PC-9 (cell line): ENCODE measurements around the gene AADACL4. TPM values are rescaled to one million over a fixed set of nuclear protein-coding genes. Genes with fewer than 3 reads are reported as not detected.

Experiments used
- BruUV-seq: library from RNA; stranded (reverse); fragments of 400-500 nt; replicated peaks from 2 replicates; lab custom pipeline; 2021; lab: Mats Ljungman, UMichigan
- CTCF ChIA-PET: fragments of 300-600 bp; sonication (Branson Sonifier 250); formaldehyde crosslinking; loops from one replicate; lab custom pipeline; 2022; ENCODE audit warnings: antibody characterized with exemption; lab: Charles Lee
- POLR2A ChIA-PET: fragments of 300-600 bp; sonication (Branson Sonifier 250); formaldehyde crosslinking; loops from one replicate; lab custom pipeline; 2022; ENCODE audit warnings: antibody characterized with exemption; ENCODE audit not compliant: unreplicated experiment; lab: Charles Lee
- DNase-seq, 2 experiments: peaks; one replicate each; pipeline versions ENCODE4 v3.0.0 to v3.0.0-alpha.2; 2015 to 2022; ENCODE audit warnings: mixed read lengths in 1 of 2
- H2AFZ ChIP-seq: fragments of 200-600 bp; sonication (generic); 2 replicates; pipeline ENCODE4 v1.8.1; 2017; ENCODE audit warnings: antibody characterized with exemption
- H3F3A ChIP-seq: fragments of 200-600 bp; sonication (generic); 2 replicates; pipeline ENCODE4 v1.8.1; 2017; ENCODE audit warnings: antibody characterized with exemption, mild to moderate bottlenecking, low read depth; ENCODE audit not compliant: insufficient read depth
- H3K27ac ChIP-seq: fragments of 200-600 bp; sonication (generic); 2 replicates; pipeline ENCODE4 v1.6.1; 2016; ENCODE audit warnings: mixed run types
- H3K27me3 ChIP-seq: fragments of 200-600 bp; sonication (generic); 2 replicates; pipeline ENCODE4 v1.6.1; 2016; ENCODE audit warnings: low read depth, mixed run types; ENCODE audit not compliant: insufficient read depth
- H3K36me3 ChIP-seq: fragments of 200-600 bp; sonication (generic); 2 replicates; pipeline ENCODE4 v1.6.1; 2016; ENCODE audit warnings: low read depth, mixed run types
- H3K4me1 ChIP-seq: fragments of 200-600 bp; sonication (generic); replicated peaks from 2 replicates; pipeline ENCODE4 v1.6.1; 2016; ENCODE audit warnings: mixed run types; ENCODE audit not compliant: insufficient read depth
- H3K4me2 ChIP-seq: fragments of 200-600 bp; sonication (generic); 2 replicates; pipeline ENCODE4 v1.6.1; 2017; ENCODE audit warnings: mixed run types
- H3K4me3 ChIP-seq: fragments of 200-600 bp; sonication (generic); 2 replicates; pipeline ENCODE4 v1.6.1; 2016; ENCODE audit warnings: mixed run types
- H3K79me2 ChIP-seq: fragments of 200-600 bp; sonication (generic); 2 replicates; pipeline ENCODE4 v1.6.1; 2017; ENCODE audit warnings: low read depth, mixed run types
- H3K9me2 ChIP-seq: fragments of 200-600 bp; sonication (generic); 2 replicates; pipeline ENCODE4 v1.8.1; 2017; ENCODE audit warnings: mild to moderate bottlenecking; ENCODE audit not compliant: insufficient read depth
- H3K9me3 ChIP-seq: fragments of 200-600 bp; sonication (generic); 2 replicates; pipeline ENCODE4 v1.8.1; 2016; ENCODE audit warnings: low read depth; ENCODE audit not compliant: insufficient read depth
- H4K20me1 ChIP-seq: fragments of 200-600 bp; sonication (generic); 2 replicates; pipeline ENCODE4 v1.8.1; 2017; ENCODE audit not compliant: insufficient read depth
- CTCF ChIP-seq: fragments of 200-600 bp; sonication (generic); conservative IDR thresholded peaks from 2 replicates; pipeline ENCODE4 v1.6.1; 2017; ENCODE audit warnings: mixed run types, antibody characterized with exemption, mild to moderate bottlenecking, moderate library complexity
- EZH2 ChIP-seq: fragments of 200-600 bp; sonication (generic); IDR thresholded peaks from 2 replicates; pipeline ENCODE4 v1.8.0; 2017; ENCODE audit warnings: antibody characterized with exemption, low read depth
- intact Hi-C: fragments of 100-400 bp; cut with micrococcal nuclease; formaldehyde crosslinking; loops from one replicate; pipeline ENCODE4 v1.10.0; 2022; ENCODE audit not compliant: unreplicated experiment
- total RNA-seq: library from RNA; stranded (reverse); gene quantifications from 2 replicates; pipeline ENCODE4 v1.2.3, GENCODE V29; 2021

AADACL4 gene
- total RNA-seq, 1 experiment from 2014 or later: not detected

DNA sequence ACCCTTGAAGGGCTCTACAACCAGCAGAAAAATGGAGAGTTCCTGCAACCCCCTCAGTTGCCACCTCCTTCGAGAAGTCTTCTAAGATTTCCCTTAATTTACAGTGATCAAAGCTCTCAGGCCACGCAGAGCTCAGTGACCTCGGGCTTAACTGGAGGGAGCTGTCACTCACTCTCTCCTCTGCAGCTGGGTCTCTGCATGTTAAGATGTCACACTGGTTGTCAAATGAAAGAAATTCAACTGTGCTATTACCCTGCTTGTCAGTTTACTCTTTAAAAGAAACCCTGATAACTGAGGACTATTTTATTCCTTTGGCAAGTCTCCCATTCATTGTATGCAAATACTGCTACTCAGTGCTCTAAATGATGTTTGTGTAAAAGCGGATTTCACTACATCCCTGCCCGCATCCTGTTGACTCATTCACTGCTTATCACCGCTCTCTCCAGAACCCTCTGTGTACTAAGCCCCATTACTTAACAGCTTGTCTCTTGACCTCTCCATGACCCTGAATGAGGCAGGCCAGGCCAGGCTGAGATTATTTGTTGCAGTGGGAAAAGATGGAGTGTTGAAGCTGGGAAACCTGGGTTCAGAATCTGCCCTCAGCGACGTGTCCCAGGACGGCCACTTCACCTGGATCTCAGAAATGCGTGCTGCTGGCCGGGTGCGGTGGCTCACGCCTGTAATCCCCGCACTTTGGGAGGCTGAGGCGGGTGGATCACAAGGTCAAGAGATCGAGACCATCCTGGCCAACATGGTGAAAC is 39.6 kb upstream of the AADACL4 start:
- DNase-seq: peak; percentile 66 to 94
- H3F3A ChIP-seq: peaks cover 62% of the 10 kb centered on the region
- no peaks in the 10 kb centered on the region for H3K9me2 ChIP-seq
- H3K27me3 ChIP-seq: no peaks in the 10 kb centered on the region
- 0 out of 2 replicates have a peak, but pooled peaks cover 3% of the 10 kb centered on the region for H4K20me1 ChIP-seq
- TSS peak; percentile 3 for BruUV-seq
- ChIA-PET CTCF (interaction anchor here (0.6 to 0.7 kb wide), 2 partner anchors 12 to 100 kb away, joined by 4 to 5 read pairs; no protein-coding TSS in a partner anchor), POLR2A (interaction anchor here (0.6 to 1.0 kb wide), 5 partner anchors 8 to 1371 kb away, joined by 3 to 6 read pairs (median 4); no protein-coding TSS in a partner anchor)
- no peaks in the 10 kb centered on the region for H3K9me3 ChIP-seq
- peak overlapping the region; percentile 68 for H3K27ac ChIP-seq
- no peak overlapping the region; the same call in 1 of the 2 replicates for H3K4me3 ChIP-seq
- peaks cover 88% of the 10 kb centered on the region for H3K79me2 ChIP-seq
- H3K4me2 ChIP-seq: peak overlapping the region; percentile 64
- H2AFZ ChIP-seq: no peak overlapping the region
- TF ChIP-seq EZH2: no peak
- no peak for TF ChIP-seq CTCF
- peaks cover 18% of the 10 kb centered on the region for H3K36me3 ChIP-seq
- H3K4me1 ChIP-seq: peaks cover 56% of the 10 kb centered on the region
- intact Hi-C loops: loop anchor here (1.0 kb wide), 1 partner anchor 15 kb away; no protein-coding TSS in a partner anchor

- POLR2A ChIA-PET: interaction anchor here (1.0 kb wide), 1 partner anchor 9 kb away, joined by 4 read pairs; no protein-coding TSS in a partner anchor
- CTCF ChIA-PET: interaction anchor here (0.6 to 0.7 kb wide), 2 partner anchors 11 to 100 kb away, joined by 4 to 5 read pairs; no protein-coding TSS in a partner anchor
- H3K9me3 ChIP-seq: no peaks in the 10 kb centered on the region
- peaks cover 18% of the 10 kb centered on the region for H3K36me3 ChIP-seq
- DNase-seq: no peak
- 0 out of 2 replicates have a peak, but pooled peaks cover 3% of the 10 kb centered on the region for H4K20me1 ChIP-seq
- no peak overlapping the region for H3K4me3 ChIP-seq
- H3K79me2 ChIP-seq: peaks cover 88% of the 10 kb centered on the region
- H3F3A ChIP-seq: peaks cover 58% of the 10 kb centered on the region
- H3K4me2 ChIP-seq: no peak overlapping the region
- peaks cover 50% of the 10 kb centered on the region for H3K4me1 ChIP-seq
- H3K27ac ChIP-seq: peak overlapping the region; percentile 53
- intact Hi-C loops: loop anchor here (1.0 kb wide), 1 partner anchor 14 kb away; no protein-coding TSS in a partner anchor
- BruUV-seq: no TSS peak
- no peaks in the 10 kb centered on the region for H3K27me3 ChIP-seq
- H3K9me2 ChIP-seq: no peaks in the 10 kb centered on the region
- TF ChIP-seq CTCF: no peak
- TF ChIP-seq EZH2: no peak
- no peak overlapping the region for H2AFZ ChIP-seq
These were observed 38.9 kb upstream of the AADACL4 start for GRCh38 chr1:12604986-12605385.

GRCh38 chr1:12607263-12607662 is 36.6 kb upstream of the AADACL4 start:
- DNase-seq: no peak
- Histone ChIP-seq H3K4me3 (no peak overlapping the region), H3K79me2 (peaks cover 88% of the 10 kb centered on the region), H3K27ac (0 out of 2 replicates have a peak overlapping the region, but pooled peaks have one; percentile 29), H2AFZ (no peak overlapping the region), H4K20me1 (peaks cover 9% of the 10 kb centered on the region; the same call in 1 of the 2 replicates), H3K9me2 (no peaks in the 10 kb centered on the region), H3F3A (peaks cover 73% of the 10 kb centered on the region), H3K36me3 (peaks cover 32% of the 10 kb centered on the region), H3K4me2 (no peak overlapping the region), H3K27me3 (no peaks in the 10 kb centered on the region), H3K9me3 (no peaks in the 10 kb centered on the region), H3K4me1 (peaks cover 42% of the 10 kb centered on the region)
- no peak for TF ChIP-seq EZH2
- intact Hi-C loops: no loop called here
- no TSS peak for BruUV-seq
- CTCF ChIA-PET: no interaction called here
- POLR2A ChIA-PET: no interaction called here
